ENCODE data around the gene THSD4.

- TF ChIP-seq POLR2AphosphoS5 (IDR thresholded peaks at IDR 0.05; ENCODE audit: borderline replicate concordance, low read depth, low read length): no peak
- no peak for TF ChIP-seq EZH2 (IDR thresholded peaks at IDR 0.05)
- no peak for TF ChIP-seq FOXP2 (optimal IDR thresholded peaks at IDR 0.05; ENCODE audit: control extremely low read depth, extremely low read length, insufficient read depth)
These were observed 67.3 kb downstream of the THSD4 start for GRCh38 chr15:71182522-71182921.

Data from SK-N-MC (cell line).